Ammon's horn (tissue), 1 donor: Measurements from ENCODE around the gene AFF3.

Source experiments
- DNase-seq: peaks from one replicate; pipeline ENCODE4 v3.0.0-alpha.2; 2016; ENCODE audit warnings: low spot score

Gene AFF3

GRCh38 chr2:99821572-99821971 lies 320.8 kb downstream of the AFF3 start:
- DNase-seq, result no peak

DNA sequence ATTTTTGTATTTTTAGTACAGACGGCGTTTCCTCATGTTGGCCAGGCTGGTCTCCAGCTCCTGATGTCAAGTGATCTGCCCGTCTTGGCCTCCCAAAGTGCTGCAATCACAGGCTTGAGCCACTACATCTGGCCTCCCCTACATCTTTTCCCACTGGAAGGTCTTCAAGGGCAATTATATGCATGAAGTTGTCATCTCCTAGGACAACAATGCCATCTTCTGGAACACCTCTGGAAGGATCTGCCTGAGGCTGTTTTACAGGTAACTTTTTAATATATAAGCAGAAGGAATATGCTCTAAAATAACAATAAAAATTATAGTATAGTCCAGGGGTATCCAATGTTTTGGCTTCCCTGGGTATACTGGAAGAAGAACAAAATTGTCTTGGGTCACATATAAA lies 321.4 kb downstream of the AFF3 start:
- DNase-seq, result no peak

DNA sequence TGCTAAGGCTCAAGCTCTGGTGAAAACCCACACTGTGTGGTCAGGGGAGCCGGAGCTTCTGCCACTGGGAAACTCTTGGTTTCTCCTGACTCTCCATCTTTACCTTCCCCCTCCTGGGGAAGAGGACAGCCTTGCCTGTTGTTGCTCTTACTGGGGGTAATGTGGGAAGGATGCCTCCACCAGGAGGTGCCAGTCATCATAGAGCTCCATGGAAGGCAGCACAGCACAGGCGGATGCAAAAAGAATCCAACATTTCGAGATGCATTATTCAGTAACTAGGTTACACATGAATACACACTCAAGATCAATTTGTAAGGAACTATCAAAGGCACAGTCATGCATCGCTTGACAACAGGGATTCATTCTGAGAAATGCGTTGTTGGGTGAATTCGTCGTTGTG lies 322.6 kb downstream of the AFF3 start:
- no peak for DNase-seq

GRCh38 chr2:99818842-99819241 lies 323.5 kb downstream of the AFF3 start:
- no peak for DNase-seq

DNA sequence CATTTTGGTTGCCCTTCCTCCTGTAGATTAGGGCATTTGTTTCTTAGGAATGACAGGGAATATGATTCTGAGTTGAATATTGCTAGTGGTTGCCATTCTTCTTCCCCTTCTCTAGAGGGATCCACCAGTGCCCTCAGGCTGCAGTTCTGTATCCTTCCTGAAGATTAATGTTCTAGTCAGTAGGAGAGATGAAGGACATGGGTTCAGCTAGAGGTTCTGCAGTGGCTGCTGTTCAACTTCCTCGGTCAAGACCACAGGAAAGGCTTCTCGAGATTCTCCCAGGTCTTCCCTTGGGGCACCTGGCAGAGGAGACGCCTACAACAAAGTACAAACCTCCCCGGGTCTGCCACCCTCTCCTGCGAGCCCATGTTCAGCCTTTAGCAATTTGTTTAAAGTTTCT lies 325.5 kb downstream of the AFF3 start:
- DNase-seq, result no peak

DNA sequence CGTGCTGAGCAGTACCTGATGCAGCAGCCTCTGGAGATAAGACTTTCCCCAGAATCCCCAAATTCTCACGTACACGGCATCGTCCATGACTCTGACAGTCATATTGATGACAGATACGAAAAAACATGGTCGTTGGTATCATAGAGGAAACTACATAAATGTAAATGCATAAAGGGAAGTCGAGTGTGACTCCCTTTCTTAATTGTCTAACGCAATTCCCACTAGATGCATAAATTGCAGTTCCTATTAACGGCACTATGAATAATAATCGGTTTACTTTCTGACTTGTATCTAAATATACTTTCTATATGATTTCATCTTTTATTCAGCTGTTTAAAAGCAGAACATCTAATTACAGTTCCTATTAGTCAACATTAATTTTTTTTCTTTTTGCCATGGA lies 330.0 kb downstream of the AFF3 start:
- no peak for DNase-seq

- DNase-seq, result no peak
Observed at GRCh38 chr2:99811544-99811943, 330.8 kb downstream of the AFF3 start.

DNA sequence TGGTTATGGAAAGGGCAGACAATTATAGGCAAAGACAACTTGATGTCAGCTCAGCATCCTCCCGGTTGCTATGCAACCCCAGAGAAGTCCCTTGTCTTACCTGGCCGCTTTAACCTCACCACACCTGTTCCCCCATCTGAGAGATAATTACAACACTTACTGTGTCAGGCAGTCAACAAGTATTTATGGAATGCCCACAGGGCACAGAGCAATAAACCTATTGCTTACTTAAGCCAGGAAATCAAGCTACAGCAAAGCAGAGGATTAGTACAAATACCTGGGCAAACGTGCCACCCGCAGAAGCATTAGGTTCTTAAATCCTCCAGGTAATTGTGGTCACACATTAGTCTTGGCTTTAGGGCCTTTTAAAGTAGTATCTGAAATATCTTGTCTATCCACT lies 332.2 kb downstream of the AFF3 start:
- no peak for DNase-seq

DNA sequence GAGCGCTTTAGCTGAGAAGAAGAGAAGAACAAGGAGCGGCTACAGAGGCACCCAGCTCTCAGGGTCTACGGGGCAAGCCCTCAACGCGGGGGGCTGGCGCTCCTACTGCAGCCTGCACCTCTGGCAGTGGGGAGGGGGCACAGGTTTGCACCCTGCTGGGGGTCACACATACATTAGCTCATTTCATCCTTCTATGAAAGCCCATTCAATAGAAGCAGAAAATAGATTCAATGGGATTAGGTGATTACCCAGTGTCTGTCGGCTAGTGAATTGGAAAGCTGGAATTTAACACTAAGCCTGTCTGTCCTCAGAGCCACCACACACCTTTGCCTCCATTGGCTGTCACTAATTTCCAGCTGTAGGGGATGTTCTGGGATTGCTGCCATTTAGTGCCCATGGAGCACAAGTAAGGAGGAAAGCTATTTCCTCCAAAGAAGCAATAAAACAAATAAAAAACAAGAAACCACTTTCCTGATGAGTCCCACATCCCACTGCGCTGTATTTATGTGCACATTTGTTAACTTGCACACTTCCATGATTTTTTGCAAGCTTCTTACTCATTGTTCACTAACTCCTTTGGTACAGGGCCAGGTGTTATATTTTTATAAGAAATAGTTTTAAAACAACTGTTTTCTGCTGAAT lies 333.0 kb downstream of the AFF3 start:
- DNase-seq, result no peak

DNA sequence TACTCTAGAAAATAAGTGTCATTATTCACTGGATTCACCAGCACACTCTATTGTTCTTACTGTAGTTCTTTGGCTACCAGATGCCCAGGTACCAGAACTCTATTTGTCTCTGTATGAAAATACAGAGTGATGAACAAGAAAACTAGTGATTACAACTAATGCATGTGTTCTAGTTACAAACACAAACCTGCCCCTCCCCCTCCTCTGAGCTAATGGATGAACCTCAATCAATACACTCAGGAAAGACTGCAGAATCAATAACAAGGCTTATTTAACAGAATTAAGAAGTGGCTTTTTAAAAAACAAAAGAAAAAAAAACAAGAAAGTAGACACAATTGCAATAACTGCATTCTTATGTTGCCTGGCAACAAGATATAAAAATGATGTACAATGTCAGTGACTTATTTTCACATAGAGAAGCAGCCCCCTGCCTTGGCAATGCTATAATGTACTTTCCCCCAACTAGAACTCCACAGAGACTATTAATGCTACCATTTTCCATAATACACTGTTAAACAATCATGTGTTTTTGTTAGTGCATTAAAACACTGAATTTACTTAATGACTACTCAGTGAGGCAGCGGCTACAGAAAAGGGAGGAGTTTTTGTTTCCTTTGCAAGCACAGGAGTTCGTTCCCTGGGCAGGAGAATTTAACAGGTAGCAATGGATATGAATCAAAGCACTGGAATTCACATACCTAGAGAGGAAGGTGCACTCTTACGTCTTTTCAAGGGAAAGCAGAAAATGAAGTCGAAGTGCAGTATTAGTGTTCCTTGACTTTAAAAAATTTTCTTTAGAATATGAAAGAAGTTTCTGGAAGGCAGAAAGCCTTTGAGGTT lies 333.8 kb downstream of the AFF3 start:
- no peak for DNase-seq

DNA sequence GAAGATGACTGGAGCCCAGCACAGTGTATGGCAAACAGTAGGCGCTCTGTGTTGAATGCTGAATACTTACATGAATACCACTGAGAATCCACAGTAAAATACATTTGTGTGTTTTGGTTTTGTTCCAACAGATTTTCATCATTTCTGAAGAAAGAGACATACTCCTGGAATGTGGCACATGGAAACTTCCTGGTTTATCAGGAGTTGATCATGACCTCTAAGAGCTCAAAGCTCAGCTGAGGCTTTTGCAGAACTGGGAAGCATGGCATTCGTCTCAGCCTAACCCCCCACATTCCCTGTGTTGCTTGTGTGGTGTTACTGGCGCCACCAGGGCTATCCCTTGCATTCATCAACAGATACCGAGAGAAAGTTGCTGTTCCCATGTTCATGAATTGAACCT lies 335.6 kb downstream of the AFF3 start:
- DNase-seq, result no peak

DNA sequence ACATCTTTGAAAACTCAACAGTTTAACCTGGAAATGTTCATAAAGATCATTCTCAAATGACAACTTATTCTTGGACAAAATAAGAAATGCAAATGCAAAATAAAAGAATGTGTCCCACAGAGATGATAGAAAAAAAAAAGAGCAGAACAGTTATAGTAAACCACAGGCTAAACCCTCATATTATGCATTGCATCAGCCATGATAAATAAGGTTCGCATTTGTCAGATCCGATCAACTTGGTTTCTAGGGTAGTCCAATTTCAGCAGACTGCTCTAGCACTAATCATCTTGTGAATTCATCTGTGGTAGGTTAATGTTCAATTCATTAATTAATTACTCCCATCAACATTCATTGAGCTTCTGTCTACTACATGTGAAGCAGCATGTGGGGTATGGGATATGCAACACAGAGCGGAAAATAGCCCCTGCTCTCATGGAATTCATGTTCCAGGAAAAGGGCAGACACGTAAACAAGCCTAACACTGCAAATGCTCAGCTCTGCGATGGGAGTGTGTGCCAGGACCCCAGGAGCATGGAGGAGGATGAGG lies 336.4 kb downstream of the AFF3 start:
- no peak for DNase-seq

- DNase-seq, result no peak
Observed at GRCh38 chr2:99803846-99804245, 338.5 kb downstream of the AFF3 start.

DNA sequence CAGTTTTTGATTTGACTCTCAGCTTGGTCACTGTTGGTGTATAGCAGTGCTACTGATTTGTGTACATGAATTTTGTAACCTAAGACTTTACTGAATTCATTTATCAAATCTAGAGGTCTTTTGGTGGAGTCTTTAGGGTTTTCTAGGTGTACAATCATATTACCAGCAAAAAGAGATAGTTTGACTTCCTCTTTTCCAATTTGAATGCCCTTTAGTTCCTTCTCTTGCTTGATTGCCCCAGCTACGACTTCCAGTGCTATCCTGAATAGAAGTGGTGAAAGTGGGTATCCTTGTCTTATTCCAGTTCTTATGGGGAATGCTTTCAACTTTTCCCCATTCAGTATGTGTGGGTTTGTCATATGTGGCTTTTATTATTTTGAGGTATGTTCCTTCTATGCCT lies 339.7 kb downstream of the AFF3 start:
- DNase-seq, result no peak

DNA sequence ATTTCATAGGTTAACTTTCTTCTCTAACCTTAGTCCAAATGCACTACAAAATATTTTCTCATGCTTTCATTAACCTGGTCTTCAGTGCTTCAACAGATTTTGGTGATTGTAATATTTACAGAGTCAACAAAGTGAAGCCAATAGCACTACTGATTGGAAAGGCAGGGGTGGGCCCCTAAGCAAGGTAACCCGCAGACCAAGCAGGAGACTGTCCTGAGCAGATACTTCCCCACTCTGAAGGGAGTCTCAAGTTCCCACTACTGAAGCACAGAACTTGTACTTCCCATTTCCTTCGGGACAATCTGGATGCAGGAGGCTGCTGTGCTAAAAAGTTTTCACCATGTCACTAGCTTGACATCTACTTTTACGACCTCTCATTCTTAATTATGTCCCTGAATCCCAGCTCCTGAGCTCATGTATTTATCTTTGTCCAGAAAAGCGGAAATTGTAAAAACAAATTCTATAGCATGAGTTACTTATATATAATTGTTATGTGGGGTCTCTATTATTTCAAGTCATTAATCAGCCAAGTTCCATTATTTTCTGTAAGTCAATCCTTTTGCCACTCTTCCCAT lies 341.0 kb downstream of the AFF3 start:
- no peak for DNase-seq

DNA sequence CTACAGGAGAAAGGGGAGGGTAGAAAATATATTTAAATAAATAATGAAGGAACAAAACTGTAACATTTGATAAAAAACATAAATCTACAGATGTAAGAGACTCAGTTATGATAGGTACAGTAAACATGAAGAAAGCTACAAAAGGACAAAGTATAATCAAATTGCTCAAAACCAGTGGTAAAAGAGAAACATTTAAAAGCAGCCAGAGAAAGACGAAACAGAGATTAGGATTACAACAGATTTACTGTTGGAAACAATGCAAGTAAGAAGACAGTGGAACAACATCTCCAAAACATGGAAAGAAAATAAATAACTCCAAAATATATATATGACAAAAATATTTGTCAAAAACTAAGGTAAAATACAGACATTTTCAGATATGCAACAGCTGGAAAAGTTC lies 344.9 kb downstream of the AFF3 start:
- no peak for DNase-seq

DNA sequence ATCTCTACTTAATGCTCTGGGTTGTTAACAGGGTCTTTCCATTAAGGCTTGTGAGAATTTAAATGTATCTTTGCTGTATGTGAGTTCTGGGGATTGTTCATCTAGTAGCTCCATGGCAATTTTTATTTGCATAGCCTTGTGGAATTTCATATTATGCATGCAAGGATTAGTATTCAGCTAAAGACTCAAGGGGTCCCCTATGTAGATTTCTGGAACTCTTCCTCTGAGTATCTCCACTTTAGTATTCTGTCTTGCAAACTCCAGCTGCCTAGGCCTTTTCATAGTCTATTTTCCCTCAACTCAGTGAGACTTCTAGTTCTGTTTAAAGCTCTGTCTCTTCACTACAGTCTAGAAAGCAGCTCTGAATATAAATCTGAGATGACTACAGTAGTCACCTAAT lies 348.0 kb downstream of the AFF3 start:
- no peak for DNase-seq

- no peak for DNase-seq
Observed at GRCh38 chr2:99793022-99793421, 349.4 kb downstream of the AFF3 start.

DNA sequence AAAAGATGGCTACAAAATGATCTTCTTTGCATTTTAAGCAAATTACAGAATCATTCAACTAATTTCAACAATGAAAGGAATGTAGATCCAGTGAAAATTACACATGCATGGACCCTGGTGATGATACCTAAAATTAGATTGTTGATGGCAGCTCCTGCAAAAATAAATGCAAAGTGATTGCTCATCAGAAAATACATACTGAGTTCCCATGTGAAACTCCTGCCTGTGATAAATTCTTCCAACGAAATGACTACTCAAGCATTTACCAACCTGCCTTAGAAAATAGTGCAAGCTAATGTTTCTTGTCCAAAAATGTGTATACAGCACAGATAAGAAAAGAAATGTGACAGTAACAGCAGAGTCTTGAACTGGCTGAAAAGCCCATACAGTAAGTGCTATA lies 352.5 kb downstream of the AFF3 start:
- DNase-seq, result no peak

- no peak for DNase-seq
Observed at GRCh38 chr2:99787769-99788382, 354.5 kb downstream of the AFF3 start.

- no peak for DNase-seq
Observed at GRCh38 chr2:99786636-99787390, 355.6 kb downstream of the AFF3 start.

DNA sequence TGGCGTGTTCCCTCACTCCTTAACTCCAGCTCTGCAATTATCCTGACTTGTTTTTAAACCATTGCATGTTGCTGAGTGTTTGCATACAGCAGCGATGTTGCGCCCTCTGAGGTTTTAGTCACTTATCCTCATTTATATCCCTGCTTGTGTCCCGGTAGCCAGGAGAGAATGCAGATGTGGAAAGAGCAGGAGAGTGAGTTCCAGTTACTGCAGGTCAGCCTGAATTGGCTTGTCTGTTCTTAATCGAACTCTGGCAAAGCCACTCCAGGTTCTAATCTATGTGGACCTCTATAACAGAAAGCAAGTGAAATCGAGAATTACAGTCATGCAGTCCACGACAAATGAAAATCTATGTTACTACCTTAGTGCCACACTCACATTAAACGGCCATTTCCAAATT lies 357.4 kb downstream of the AFF3 start:
- DNase-seq, result no peak
